Liver (tissue), 9 donors: ENCODE data around the gene AP2S1. TPM values are rescaled to one million over a fixed set of nuclear protein-coding genes. Genes with fewer than 3 reads are reported as not detected.

ENCODE experiments used
- DNase-seq: peaks from one replicate; pipeline ENCODE4 v3.0.0-alpha.2; 2017; ENCODE audit warnings: low spot score
- H3K27ac ChIP-seq, 2 donors: one replicate each; pipeline ENCODE4 v1.7.0; 2013; ENCODE audit warnings: inconsistent platforms in 2 of 2, low read length in 2 of 2, control low read depth in 1 of 2, low read depth in 1 of 2, mild to moderate bottlenecking in 1 of 2
- H3K27me3 ChIP-seq, 4 donors: one replicate each; pipeline versions ENCODE4 v1.6.1 to v1.7.0; 2013; ENCODE audit warnings: low read length in 3 of 4, inconsistent platforms in 1 of 4, mild to moderate bottlenecking in 1 of 4, moderate library complexity in 1 of 4; ENCODE audit not compliant: control insufficient read depth in 4 of 4, insufficient read depth in 4 of 4
- H3K36me3 ChIP-seq, 4 donors: one replicate each; pipeline versions ENCODE4 v1.6.1 to v1.7.0; 2013; ENCODE audit warnings: low read length in 3 of 4, mild to moderate bottlenecking in 3 of 4, low read depth in 1 of 4, moderate library complexity in 1 of 4; ENCODE audit not compliant: control insufficient read depth in 4 of 4, insufficient read depth in 3 of 4
- H3K4me1 ChIP-seq, 4 donors: one replicate each; pipeline versions ENCODE4 v1.6.1 to v1.7.0; 2013; ENCODE audit warnings: low read length in 3 of 4, mild to moderate bottlenecking in 3 of 4, moderate library complexity in 1 of 4; ENCODE audit not compliant: control insufficient read depth in 4 of 4, insufficient read depth in 4 of 4
- H3K4me3 ChIP-seq, 3 donors: one replicate each; pipeline versions ENCODE4 v1.6.1 to v1.7.0; 2013; ENCODE audit warnings: low read length in 3 of 3, control low read depth in 1 of 3, low read depth in 1 of 3, mild to moderate bottlenecking in 1 of 3
- H3K9ac ChIP-seq, 2 donors: one replicate each; pipeline ENCODE4 v1.7.0; 2013; ENCODE audit warnings: low read length in 2 of 2, mild to moderate bottlenecking in 2 of 2, moderate library complexity in 2 of 2, control low read depth in 1 of 2, low read depth in 1 of 2
- H3K9me3 ChIP-seq, 4 donors: one replicate each; pipeline versions ENCODE4 v1.6.1 to v1.7.0; 2013; ENCODE audit warnings: low read length in 3 of 4; ENCODE audit not compliant: control insufficient read depth in 4 of 4
- EGR1 ChIP-seq, 2 donors: IDR thresholded peaks; 2 replicates each; pipeline ENCODE4 v1.6.1; 2016 to 2018; ENCODE audit warnings: antibody characterized with exemption in 2 of 2, low read depth in 2 of 2
- FOXA1 ChIP-seq: IDR thresholded peaks from 2 replicates; pipeline ENCODE4 v1.6.1; 2016; ENCODE audit warnings: antibody characterized with exemption
- FOXA2 ChIP-seq: IDR thresholded peaks from 2 replicates; pipeline ENCODE4 v1.6.1; 2016; ENCODE audit warnings: antibody characterized with exemption
- GABPA ChIP-seq, 2 donors: IDR thresholded peaks in 1 of 2; conservative IDR thresholded peaks in 1 of 2; 2 replicates each; pipeline ENCODE4 v1.6.1; 2016; ENCODE audit warnings: antibody characterized with exemption in 2 of 2, mild to moderate bottlenecking in 1 of 2, moderate library complexity in 1 of 2
- HNF4A ChIP-seq, 2 donors: conservative IDR thresholded peaks; 2 replicates each; pipeline ENCODE4 v1.6.1; 2016; ENCODE audit warnings: antibody characterized with exemption in 2 of 2, mild to moderate bottlenecking in 2 of 2
- HNF4G ChIP-seq: IDR thresholded peaks from 2 replicates; pipeline ENCODE4 v1.6.1; 2016; ENCODE audit warnings: antibody characterized with exemption
- JUND ChIP-seq, 2 donors: IDR thresholded peaks; 2 replicates each; pipeline ENCODE4 v1.6.1; 2016; ENCODE audit warnings: antibody characterized with exemption in 2 of 2
- NR2F2 ChIP-seq: IDR thresholded peaks from 2 replicates; pipeline ENCODE4 v1.6.1; 2016; ENCODE audit warnings: antibody characterized with exemption
- RAD21 ChIP-seq, 2 donors: IDR thresholded peaks; 2 replicates each; pipeline ENCODE4 v1.6.1; 2016; ENCODE audit warnings: antibody characterized with exemption in 2 of 2, mild to moderate bottlenecking in 2 of 2
- RXRA ChIP-seq, 2 donors: IDR thresholded peaks; 2 replicates each; pipeline ENCODE4 v1.6.1; 2017 to 2018; ENCODE audit warnings: antibody characterized with exemption in 2 of 2, mild to moderate bottlenecking in 1 of 2
- SP1 ChIP-seq: IDR thresholded peaks from 2 replicates; pipeline ENCODE4 v1.6.1; 2018; ENCODE audit warnings: antibody characterized with exemption, mild to moderate bottlenecking
- TAF1 ChIP-seq: conservative IDR thresholded peaks from 2 replicates; pipeline ENCODE4 v1.6.1; 2016; ENCODE audit warnings: antibody characterized with exemption, mild to moderate bottlenecking
- YY1 ChIP-seq: IDR thresholded peaks from 2 replicates; pipeline ENCODE4 v1.6.1; 2016; ENCODE audit warnings: antibody characterized with exemption, mild to moderate bottlenecking
- WGBS: extraction: QIAGEN DNeasy Blood & Tissue Kit; methylation state at CpG from one replicate; pipeline ENCODE4 v1.1.7; 2013; 5-methylcytosine and 5-hydroxymethylcytosine counted together
- polyA plus RNA-seq, 2 donors: library from polyadenylated mRNA; stranded (reverse) in 1 of 2; unstranded in 1 of 2; fragments of 200-250 nt in 1 of 2; fragments of >200 nt in 1 of 2; fragmentation: Nextera tagmentation in 1 of 2; extraction: Ambion mirVana in 1 of 2; gene quantifications; one replicate each; pipeline versions ENCODE4 v1.2.1 to v1.2.3, GENCODE V29; 2013 to 2015
- total RNA-seq, 2 donors: library from RNA; depleted of rRNA; stranded (reverse); fragments of >200 nt; gene quantifications; one replicate each; pipeline ENCODE4 v1.2.3, GENCODE V29; 2014
- TF ChIP-seq, protein P1 (sequence below): fragments of 150-350 bp; IDR thresholded peaks from 2 replicates; pipeline ENCODE4 v1.5.1; 2017; ENCODE audit warnings: improper control_type of control experiment, low read depth, low read length; ENCODE audit not compliant: missing input control
- TF ChIP-seq, protein P2 (sequence below): IDR thresholded peaks from 2 replicates; pipeline ENCODE4 v1.6.1; 2016; ENCODE audit warnings: antibody characterized with exemption
- TF ChIP-seq, protein P3 (sequence below): IDR thresholded peaks from 2 replicates; pipeline ENCODE4 v1.6.1; 2016; ENCODE audit warnings: antibody characterized with exemption
- TF ChIP-seq, protein P4 (sequence below): IDR thresholded peaks from 2 replicates; pipeline ENCODE4 v1.6.1; 2016; ENCODE audit warnings: antibody characterized with exemption
- TF ChIP-seq, protein P5 (sequence below): IDR thresholded peaks from 2 replicates; pipeline ENCODE4 v1.6.1; 2016; ENCODE audit warnings: antibody characterized with exemption, mild to moderate bottlenecking
- donor health status: healthy.
- donor health status: healthy.
- donor health status: healthy.
- donor health status: healthy.
- donor health status: healthy.

The AP2S1 gene
- total and polyA plus RNA-seq, 4 donors: 28.3 to 168 (median 79.0) TPM

DNA sequence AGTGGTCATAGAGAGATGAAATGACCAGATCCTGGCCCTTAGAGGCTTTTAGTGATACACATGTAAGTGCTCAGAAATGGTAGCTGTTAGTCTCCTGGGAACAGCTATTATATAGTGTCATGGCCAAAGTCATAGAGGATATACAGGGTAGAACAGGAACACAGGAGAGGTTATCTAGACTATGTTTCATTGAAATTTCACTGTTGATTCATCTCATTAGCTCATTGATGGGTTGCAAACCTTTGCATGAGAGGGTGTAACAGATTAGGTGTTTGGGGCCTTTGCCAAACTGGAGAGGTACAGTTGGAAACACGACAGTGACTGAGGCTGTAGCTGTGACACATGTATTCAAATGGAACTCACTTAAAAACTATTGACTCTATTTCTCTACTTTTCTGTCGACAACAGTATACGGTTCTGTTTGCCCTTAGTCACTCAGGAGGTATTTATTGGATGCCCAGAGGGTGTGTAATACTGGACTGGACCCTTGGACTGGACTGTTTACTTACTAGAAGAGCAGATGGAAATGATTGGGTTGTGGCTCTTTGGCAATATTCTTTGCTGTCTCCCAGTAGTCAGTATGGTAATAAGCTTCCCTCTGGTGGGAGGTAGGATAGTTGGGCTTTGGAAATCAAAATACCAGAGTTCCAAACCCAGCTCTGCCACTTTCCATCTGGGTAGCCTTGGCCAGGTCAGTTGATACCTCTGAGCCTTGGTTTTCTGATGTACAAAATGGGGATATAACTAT lies 40.0 kb upstream of the AP2S1 start:
- Histone ChIP-seq H3K9me3 (no peaks in the 10 kb centered on the region), H3K27ac (peak overlapping the region; percentile 90 to 94), H3K4me3 (no peak overlapping the region), H3K4me1 (peaks cover 2 to 28% (median 18%) of the 10 kb centered on the region in 4 donors), H3K27me3 (no peaks in the 10 kb centered on the region), H3K9ac (peak overlapping the region in 1 of 2 donors; percentile 60), H3K36me3 (peaks cover 0 to 1% (median 0%) of the 10 kb centered on the region in 4 donors)
- WGBS: 32% methylated on average over 3 of the region's 3 CpGs
- TF ChIP-seq YY1 (peak; percentile 82), FOXA2 (peak; percentile 96), RXRA (IDR thresholded peaks at IDR 0.05) (peak; percentile 93 to 95), JUND (IDR thresholded peaks at IDR 0.05) (peak; percentile 96 to 98), EGR1 (IDR thresholded peaks at IDR 0.05; ENCODE audit: low read depth in 2 of 2) (peak; percentile 59 to 90), HNF4G (peak; percentile 97), TAF1 (peak; percentile 70), FOXA1 (peak; percentile 93), NR2F2 (peak; percentile 77), RAD21 (IDR thresholded peaks at IDR 0.05) (peak; percentile 76 to 81), HNF4A (conservative IDR thresholded peaks at IDR 0.05) (peak; percentile 100), GABPA (IDR thresholded peaks at IDR 0.05 in 1 of 2, conservative IDR thresholded peaks at IDR 0.05 in 1 of 2) (peak in 1 of 2 donors; percentile 73), SP1 (peak; percentile 99)
- TF ChIP-seq, protein P1, sequence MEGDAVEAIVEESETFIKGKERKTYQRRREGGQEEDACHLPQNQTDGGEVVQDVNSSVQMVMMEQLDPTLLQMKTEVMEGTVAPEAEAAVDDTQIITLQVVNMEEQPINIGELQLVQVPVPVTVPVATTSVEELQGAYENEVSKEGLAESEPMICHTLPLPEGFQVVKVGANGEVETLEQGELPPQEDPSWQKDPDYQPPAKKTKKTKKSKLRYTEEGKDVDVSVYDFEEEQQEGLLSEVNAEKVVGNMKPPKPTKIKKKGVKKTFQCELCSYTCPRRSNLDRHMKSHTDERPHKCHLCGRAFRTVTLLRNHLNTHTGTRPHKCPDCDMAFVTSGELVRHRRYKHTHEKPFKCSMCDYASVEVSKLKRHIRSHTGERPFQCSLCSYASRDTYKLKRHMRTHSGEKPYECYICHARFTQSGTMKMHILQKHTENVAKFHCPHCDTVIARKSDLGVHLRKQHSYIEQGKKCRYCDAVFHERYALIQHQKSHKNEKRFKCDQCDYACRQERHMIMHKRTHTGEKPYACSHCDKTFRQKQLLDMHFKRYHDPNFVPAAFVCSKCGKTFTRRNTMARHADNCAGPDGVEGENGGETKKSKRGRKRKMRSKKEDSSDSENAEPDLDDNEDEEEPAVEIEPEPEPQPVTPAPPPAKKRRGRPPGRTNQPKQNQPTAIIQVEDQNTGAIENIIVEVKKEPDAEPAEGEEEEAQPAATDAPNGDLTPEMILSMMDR: peak; percentile 18
- TF ChIP-seq, protein P2, sequence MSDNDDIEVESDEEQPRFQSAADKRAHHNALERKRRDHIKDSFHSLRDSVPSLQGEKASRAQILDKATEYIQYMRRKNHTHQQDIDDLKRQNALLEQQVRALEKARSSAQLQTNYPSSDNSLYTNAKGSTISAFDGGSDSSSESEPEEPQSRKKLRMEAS: peak; percentile 94
- TF ChIP-seq, protein P3, sequence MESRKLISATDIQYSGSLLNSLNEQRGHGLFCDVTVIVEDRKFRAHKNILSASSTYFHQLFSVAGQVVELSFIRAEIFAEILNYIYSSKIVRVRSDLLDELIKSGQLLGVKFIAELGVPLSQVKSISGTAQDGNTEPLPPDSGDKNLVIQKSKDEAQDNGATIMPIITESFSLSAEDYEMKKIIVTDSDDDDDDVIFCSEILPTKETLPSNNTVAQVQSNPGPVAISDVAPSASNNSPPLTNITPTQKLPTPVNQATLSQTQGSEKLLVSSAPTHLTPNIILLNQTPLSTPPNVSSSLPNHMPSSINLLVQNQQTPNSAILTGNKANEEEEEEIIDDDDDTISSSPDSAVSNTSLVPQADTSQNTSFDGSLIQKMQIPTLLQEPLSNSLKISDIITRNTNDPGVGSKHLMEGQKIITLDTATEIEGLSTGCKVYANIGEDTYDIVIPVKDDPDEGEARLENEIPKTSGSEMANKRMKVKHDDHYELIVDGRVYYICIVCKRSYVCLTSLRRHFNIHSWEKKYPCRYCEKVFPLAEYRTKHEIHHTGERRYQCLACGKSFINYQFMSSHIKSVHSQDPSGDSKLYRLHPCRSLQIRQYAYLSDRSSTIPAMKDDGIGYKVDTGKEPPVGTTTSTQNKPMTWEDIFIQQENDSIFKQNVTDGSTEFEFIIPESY: peak; percentile 87
- TF ChIP-seq, protein P4, sequence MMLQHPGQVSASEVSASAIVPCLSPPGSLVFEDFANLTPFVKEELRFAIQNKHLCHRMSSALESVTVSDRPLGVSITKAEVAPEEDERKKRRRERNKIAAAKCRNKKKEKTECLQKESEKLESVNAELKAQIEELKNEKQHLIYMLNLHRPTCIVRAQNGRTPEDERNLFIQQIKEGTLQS: peak; percentile 91
- TF ChIP-seq, protein P5, sequence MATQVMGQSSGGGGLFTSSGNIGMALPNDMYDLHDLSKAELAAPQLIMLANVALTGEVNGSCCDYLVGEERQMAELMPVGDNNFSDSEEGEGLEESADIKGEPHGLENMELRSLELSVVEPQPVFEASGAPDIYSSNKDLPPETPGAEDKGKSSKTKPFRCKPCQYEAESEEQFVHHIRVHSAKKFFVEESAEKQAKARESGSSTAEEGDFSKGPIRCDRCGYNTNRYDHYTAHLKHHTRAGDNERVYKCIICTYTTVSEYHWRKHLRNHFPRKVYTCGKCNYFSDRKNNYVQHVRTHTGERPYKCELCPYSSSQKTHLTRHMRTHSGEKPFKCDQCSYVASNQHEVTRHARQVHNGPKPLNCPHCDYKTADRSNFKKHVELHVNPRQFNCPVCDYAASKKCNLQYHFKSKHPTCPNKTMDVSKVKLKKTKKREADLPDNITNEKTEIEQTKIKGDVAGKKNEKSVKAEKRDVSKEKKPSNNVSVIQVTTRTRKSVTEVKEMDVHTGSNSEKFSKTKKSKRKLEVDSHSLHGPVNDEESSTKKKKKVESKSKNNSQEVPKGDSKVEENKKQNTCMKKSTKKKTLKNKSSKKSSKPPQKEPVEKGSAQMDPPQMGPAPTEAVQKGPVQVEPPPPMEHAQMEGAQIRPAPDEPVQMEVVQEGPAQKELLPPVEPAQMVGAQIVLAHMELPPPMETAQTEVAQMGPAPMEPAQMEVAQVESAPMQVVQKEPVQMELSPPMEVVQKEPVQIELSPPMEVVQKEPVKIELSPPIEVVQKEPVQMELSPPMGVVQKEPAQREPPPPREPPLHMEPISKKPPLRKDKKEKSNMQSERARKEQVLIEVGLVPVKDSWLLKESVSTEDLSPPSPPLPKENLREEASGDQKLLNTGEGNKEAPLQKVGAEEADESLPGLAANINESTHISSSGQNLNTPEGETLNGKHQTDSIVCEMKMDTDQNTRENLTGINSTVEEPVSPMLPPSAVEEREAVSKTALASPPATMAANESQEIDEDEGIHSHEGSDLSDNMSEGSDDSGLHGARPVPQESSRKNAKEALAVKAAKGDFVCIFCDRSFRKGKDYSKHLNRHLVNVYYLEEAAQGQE: peak; percentile 89
- no peak for DNase-seq
